ENCODE results near the gene CDKL5. TPM values are rescaled to one million over a fixed set of nuclear protein-coding genes. Genes with fewer than 3 reads are reported as not detected.
"Not testable (repeated sequence)": the region's sequence is repeated elsewhere in the genome, so short reads cannot be mapped to it uniquely, and the experiment has no call there.

CDKL5 gene
- polyA plus RNA-seq, 1 donor: 14.8 TPM

GRCh38 chrX:18575744-18576143 lies 150.3 kb downstream of the CDKL5 start:
- no peak for DNase-seq

GRCh38 chrX:18577400-18577799 lies 152.0 kb downstream of the CDKL5 start:
- no peak for DNase-seq

- no peak for DNase-seq
Measured at GRCh38 chrX:18578546-18578945, 153.1 kb downstream of the CDKL5 start.

- no peak for DNase-seq
Measured at GRCh38 chrX:18579495-18579894, 154.1 kb downstream of the CDKL5 start.

- no peak for DNase-seq
Measured at GRCh38 chrX:18582910-18583493, 157.6 kb downstream of the CDKL5 start.

- not testable (repeated sequence) for DNase-seq
Measured at GRCh38 chrX:18589292-18589691, 163.9 kb downstream of the CDKL5 start.

- DNase-seq: no peak
Measured at GRCh38 chrX:18591834-18592233, 166.4 kb downstream of the CDKL5 start.

- no peak for DNase-seq
Measured at GRCh38 chrX:18594079-18594478, 168.7 kb downstream of the CDKL5 start.

- DNase-seq: no peak
Measured at GRCh38 chrX:18596096-18596495, 170.7 kb downstream of the CDKL5 start.

- no peak for DNase-seq
Measured at GRCh38 chrX:18598413-18598812, 173.0 kb downstream of the CDKL5 start.

GRCh38 chrX:18607966-18608365 lies 182.6 kb downstream of the CDKL5 start:
- no peak for DNase-seq

GRCh38 chrX:18613930-18614639 lies 188.7 kb downstream of the CDKL5 start:
- DNase-seq: no peak

- DNase-seq: no peak
Measured at GRCh38 chrX:18616688-18617406, 191.4 kb downstream of the CDKL5 start.

GRCh38 chrX:18617407-18617750 lies 192.0 kb downstream of the CDKL5 start:
- DNase-seq: peak; percentile 28

GRCh38 chrX:18619288-18619687 lies 193.9 kb downstream of the CDKL5 start:
- no peak for DNase-seq

- no peak for DNase-seq
Measured at GRCh38 chrX:18620349-18620748, 194.9 kb downstream of the CDKL5 start.

GRCh38 chrX:18624599-18624998 lies 199.2 kb downstream of the CDKL5 start:
- DNase-seq: no peak

GRCh38 chrX:18630934-18631333 lies 205.5 kb downstream of the CDKL5 start:
- DNase-seq: no peak

- DNase-seq: no peak
Measured at GRCh38 chrX:18638398-18638797, 213.0 kb downstream of the CDKL5 start.

- DNase-seq: no peak
Measured at GRCh38 chrX:18639280-18639679, 213.9 kb downstream of the CDKL5 start.

GRCh38 chrX:18640686-18641085 lies 215.3 kb downstream of the CDKL5 start:
- no peak for DNase-seq

- DNase-seq: no peak
Measured at GRCh38 chrX:18643243-18643642, 217.8 kb downstream of the CDKL5 start.

- no peak for DNase-seq
Measured at GRCh38 chrX:18643853-18644252, 218.4 kb downstream of the CDKL5 start.

- DNase-seq: no peak
Measured at GRCh38 chrX:18647621-18648020, 222.2 kb downstream of the CDKL5 start.
